GM21515 (cell line): ENCODE measurements around the gene SET.
"Not testable (repeated sequence)": the region's sequence is repeated elsewhere in the genome, so short reads cannot be mapped to it uniquely, and the experiment has no call there.

Source experiments
- ATAC-seq: cut with Tn5 transposase; IDR thresholded peaks from one replicate; pipeline ENCODE4 v1.9.1; 2021; ENCODE audit not compliant: unreplicated experiment

SET gene

GRCh38 chr9:128688501-128689292 lies at the start of gene SET:
SET (plus strand) TSS chr9:128689222; CDS start chr9:128689583, 361 bp downstream.
- ATAC-seq, result peak; percentile 65

- ATAC-seq, result no peak
Measured at GRCh38 chr9:128640603-128641002, 48.4 kb upstream of the SET start.

GRCh38 chr9:128642675-128643245 lies 46.3 kb upstream of the SET start:
- ATAC-seq, result no peak

GRCh38 chr9:128643519-128644300 lies 45.3 kb upstream of the SET start:
- no peak for ATAC-seq

- not testable (repeated sequence) for ATAC-seq
Measured at GRCh38 chr9:128648206-128648605, 40.8 kb upstream of the SET start.

- no peak for ATAC-seq
Measured at GRCh38 chr9:128651798-128652197, 37.2 kb upstream of the SET start.

- ATAC-seq, result no peak
Measured at GRCh38 chr9:128653908-128654307, 35.1 kb upstream of the SET start.

GRCh38 chr9:128654481-128654880 lies 34.5 kb upstream of the SET start:
- ATAC-seq, result no peak

GRCh38 chr9:128656416-128657343 lies 32.3 kb upstream of the SET start, which contains the start of gene DYNC2I2:
DYNC2I2 (minus strand) TSS chr9:128656847; CDS start chr9:128656726, 121 bp downstream.
- peak; percentile 67 for ATAC-seq

- no peak for ATAC-seq
Measured at GRCh38 chr9:128657344-128657704, 31.7 kb upstream of the SET start.

- ATAC-seq, result no peak
Measured at GRCh38 chr9:128657796-128658195, 31.2 kb upstream of the SET start.

- not testable (repeated sequence) for ATAC-seq
Measured at GRCh38 chr9:128666481-128666941, 22.5 kb upstream of the SET start.

- no peak for ATAC-seq
Measured at GRCh38 chr9:128669786-128670185, 19.2 kb upstream of the SET start.

- ATAC-seq, result no peak
Measured at GRCh38 chr9:128675382-128675781, 13.6 kb upstream of the SET start.

- ATAC-seq, result no peak
Measured at GRCh38 chr9:128677794-128678193, 11.2 kb upstream of the SET start.

GRCh38 chr9:128683340-128684064 lies 5.5 kb upstream of the SET start:
- ATAC-seq, result no peak

- ATAC-seq, result no peak
Measured at GRCh38 chr9:128684065-128684324, 5.0 kb upstream of the SET start.

- peak; percentile 32 for ATAC-seq
Measured at GRCh38 chr9:128684325-128685199, 4.5 kb upstream of the SET start.
